HepG2 (cell line): Measurements from ENCODE around the gene MAPK8IP3. TPM values are rescaled to one million over a fixed set of nuclear protein-coding genes. Genes with fewer than 3 reads are reported as not detected.
A peak's percentile ranks its signal among the peaks of the same experiment; 100 is the strongest.

Experiments
- ATAC-seq: fragments of 200-7000 bp; cut with Tn5 transposase; 3 replicates; pipeline ENCODE4 v1.9.1; 2020; ENCODE audit warnings: mild to moderate bottlenecking, moderate library complexity
- BruUV-seq: library from RNA; stranded (reverse); fragments of 400-500 nt; replicated peaks from 2 replicates; lab custom pipeline; 2021; lab: Mats Ljungman, UMichigan
- CTCF ChIA-PET: fragments of 300-600 bp; formaldehyde crosslinking; extraction: SDS; loops from one replicate; lab custom pipeline; 2021; ENCODE audit warnings: low total read pairs, inconsistent platforms, low intra/inter-chr PET ratio; lab: Yijun Ruan, JAX
- POLR2A ChIA-PET: fragments of 350-600 bp; sonication (Branson Sonifier 250); formaldehyde crosslinking; loops from one replicate; lab custom pipeline; 2020; ENCODE audit warnings: antibody characterized with exemption, inconsistent platforms; lab: Yijun Ruan, JAX
- DNase-seq: peaks from one replicate; pipeline ENCODE4 v3.0.0-alpha.2; 2015; ENCODE audit warnings: low spot score
- FAIRE-seq: peaks from 3 replicates; lab custom pipeline; 2011; peaks lifted over from hg19 to GRCh38; lab: Jason Lieb, UNC
- H2AFZ ChIP-seq: one replicate; pipeline ENCODE4 v1.6.1; 2011; ENCODE audit warnings: low read length, inconsistent platforms
- H3K27ac ChIP-seq: fragments of 300-600 bp; 3 replicates; pipeline ENCODE4 v1.8.0; 2011; ENCODE audit warnings: mixed run types, mild to moderate bottlenecking, mixed read lengths, low read length, inconsistent platforms; ENCODE audit not compliant: insufficient read depth; ENCODE audit errors: extremely low read length
- H3K27me3 ChIP-seq, 2 experiments: fragments of 200-600 bp in 1 of 2; 2 replicates in 1 of 2; 3 replicates in 1 of 2; pipeline versions ENCODE4 v1.6.0 to v1.8.0; 2011; ENCODE audit warnings: low read length in 2 of 2, mild to moderate bottlenecking in 2 of 2, moderate library complexity in 2 of 2, inconsistent platforms in 1 of 2; ENCODE audit not compliant: insufficient read depth in 2 of 2, control insufficient read depth in 1 of 2
- H3K36me3 ChIP-seq, 2 experiments: fragments of 200-600 bp in 1 of 2; replicated peaks in 1 of 2; 2 replicates in 1 of 2; 3 replicates in 1 of 2; pipeline versions ENCODE4 v1.5.1 to v1.8.0; 2011; ENCODE audit warnings: low read length in 2 of 2, inconsistent platforms in 1 of 2; ENCODE audit not compliant: insufficient read depth in 2 of 2, control insufficient read depth in 1 of 2
- H3K4me1 ChIP-seq: 2 replicates; pipeline ENCODE4 v1.5.1; 2012; ENCODE audit warnings: low read length, inconsistent platforms; ENCODE audit not compliant: insufficient read depth
- H3K4me2 ChIP-seq: 2 replicates; pipeline ENCODE4 v1.6.0; 2011; ENCODE audit warnings: low read depth, low read length, inconsistent platforms
- H3K4me3 ChIP-seq, 3 experiments: fragments of 200-600 bp in 1 of 3; sonication (generic), shearing (Covaris generic) in 1 of 3; replicated peaks in 1 of 3; 2 replicates each; pipeline ENCODE4 v1.5.1; 2011 to 2016; ENCODE audit warnings: low read length in 3 of 3, inconsistent platforms in 2 of 3, low read depth in 2 of 3, mild to moderate bottlenecking in 2 of 3, control low read depth in 1 of 3, mixed read lengths in 1 of 3; ENCODE audit not compliant: insufficient read depth in 1 of 3
- H3K79me2 ChIP-seq: one replicate; pipeline ENCODE4 v1.6.1; 2011; ENCODE audit warnings: low read length, inconsistent platforms; ENCODE audit not compliant: insufficient read depth
- H3K9ac ChIP-seq: 2 replicates; pipeline ENCODE4 v1.6.0; 2011; ENCODE audit warnings: mild to moderate bottlenecking, low read depth, low read length, inconsistent platforms; ENCODE audit not compliant: insufficient read depth
- H3K9me3 ChIP-seq: 2 replicates; pipeline ENCODE4 v1.5.1; 2012; ENCODE audit warnings: mild to moderate bottlenecking, low read length
- H4K20me1 ChIP-seq: 2 replicates; pipeline ENCODE4 v1.6.0; 2011; ENCODE audit warnings: inconsistent platforms, mild to moderate bottlenecking, low read length, moderate library complexity; ENCODE audit not compliant: insufficient read depth
- ARNTL ChIP-seq: sonication (generic); formaldehyde crosslinking; IDR thresholded peaks from 2 replicates; pipeline ENCODE4 v1.4.0; 2020; ENCODE audit warnings: mild to moderate bottlenecking, missing genetic modification reagents
- GABPA ChIP-seq, 2 experiments: IDR thresholded peaks; 2 replicates each; pipeline ENCODE4 v1.6.1; 2011 to 2016; ENCODE audit warnings: low read depth in 2 of 2, low read length in 1 of 2, missing biosample characterization in 1 of 2, missing genetic modification characterization in 1 of 2
- ISL2 ChIP-seq: sonication (generic); formaldehyde crosslinking; IDR thresholded peaks from 2 replicates; pipeline ENCODE4 v1.5.0; 2020; ENCODE audit warnings: missing genetic modification reagents
- POGZ ChIP-seq: sonication (generic); formaldehyde crosslinking; IDR thresholded peaks from 2 replicates; pipeline ENCODE4 v1.4.0; 2020; ENCODE audit warnings: mild to moderate bottlenecking, missing genetic modification reagents
- ZBTB38 ChIP-seq: sonication (generic); formaldehyde crosslinking; IDR thresholded peaks from 2 replicates; pipeline ENCODE4 v1.5.1; 2020; ENCODE audit warnings: mild to moderate bottlenecking, missing genetic modification reagents
- ZKSCAN1 ChIP-seq: fragments of 150-350 bp; IDR thresholded peaks from 2 replicates; pipeline ENCODE4 v1.6.1; 2014; ENCODE audit warnings: low read length
- ZNF432 ChIP-seq: sonication (generic); formaldehyde crosslinking; IDR thresholded peaks from 2 replicates; pipeline ENCODE4 v1.5.0; 2020; ENCODE audit warnings: missing genetic modification reagents, mild to moderate bottlenecking, borderline replicate concordance
- ZNF44 ChIP-seq: sonication (generic); formaldehyde crosslinking; IDR thresholded peaks from 2 replicates; pipeline ENCODE4 v1.5.1; 2020; ENCODE audit warnings: mild to moderate bottlenecking, missing genetic modification reagents
- ZNF451 ChIP-seq: sonication (generic); formaldehyde crosslinking; IDR thresholded peaks from 2 replicates; pipeline ENCODE4 v1.5.0; 2020; ENCODE audit warnings: mild to moderate bottlenecking, missing genetic modification reagents
- ZNF670 ChIP-seq: sonication (generic); formaldehyde crosslinking; IDR thresholded peaks from 2 replicates; pipeline ENCODE4 v1.8.0; 2022; ENCODE audit warnings: mild to moderate bottlenecking, missing genetic modification reagents, borderline replicate concordance
- ZNF883 ChIP-seq: sonication (generic); formaldehyde crosslinking; IDR thresholded peaks from 2 replicates; pipeline ENCODE4 v1.5.1; 2020; ENCODE audit warnings: mild to moderate bottlenecking, missing genetic modification reagents; ENCODE audit errors: not compliant biosample characterization
- WGBS: methylation state at CpG from one replicate; pipeline ENCODE4 v1.1.6; 2017; ENCODE audit warnings: low lambda C conversion rate; 5-methylcytosine and 5-hydroxymethylcytosine counted together
- in situ Hi-C: cut with HindIII; loops from 2 replicates; pipeline ENCODE4 v1.10.0; 2017; ENCODE audit warnings: low pct_unique_long_range_greater_than_20kb; ENCODE audit not compliant: extremely low pct_ligation_motif_present
- intact Hi-C: fragments of 100-400 bp; cut with micrococcal nuclease; formaldehyde crosslinking; loops from one replicate; pipeline ENCODE4 v1.10.0; 2022; ENCODE audit not compliant: unreplicated experiment
- polyA plus RNA-seq, 8 experiments: library from polyadenylated mRNA; depleted of rRNA in 3 of 8; stranded (reverse) in 7 of 8; unstranded in 1 of 8; fragments of >200 nt; fragmentation: Illumina TruSeq in 4 of 8; extraction: Trizol in 4 of 8; gene quantifications; 2 replicates each; pipeline versions ENCODE4 v1.2.1 to v1.2.3, GENCODE V29; 2011 to 2016; ENCODE audit warnings: low read depth in 4 of 8, missing spikeins in 1 of 8, mixed read lengths in 1 of 8; ENCODE audit not compliant: insufficient read depth in 1 of 8
- total RNA-seq, 5 experiments: library from RNA; depleted of rRNA; stranded (reverse); fragments of >200 nt; fragmentation: Illumina TruSeq; extraction: Trizol; gene quantifications; 2 replicates each; pipeline ENCODE4 v1.2.3, GENCODE V29; 2016; ENCODE audit warnings: low read depth in 1 of 5
- TF ChIP-seq, protein P1 (sequence below): sonication (generic); formaldehyde crosslinking; IDR thresholded peaks from 2 replicates; pipeline ENCODE4 v1.5.0; 2020; ENCODE audit warnings: missing genetic modification reagents
- TF ChIP-seq, protein P2 (sequence below): sonication (generic); formaldehyde crosslinking; IDR thresholded peaks from 2 replicates; pipeline ENCODE4 v1.8.0; 2022; ENCODE audit warnings: mild to moderate bottlenecking, missing genetic modification reagents; ENCODE audit not compliant: insufficient replicate concordance
- TF ChIP-seq, protein P3 (sequence below): sonication (generic); formaldehyde crosslinking; IDR thresholded peaks from 2 replicates; pipeline ENCODE4 v1.8.1; 2022; ENCODE audit warnings: low read depth, mild to moderate bottlenecking, missing genetic modification reagents

MAPK8IP3 gene
- total and polyA plus RNA-seq, 2 of the 13 experiments (the other 11 are each of a cell fraction or from before 2014, with no cell fraction given) = 25.1 to 41.7 TPM

DNA sequence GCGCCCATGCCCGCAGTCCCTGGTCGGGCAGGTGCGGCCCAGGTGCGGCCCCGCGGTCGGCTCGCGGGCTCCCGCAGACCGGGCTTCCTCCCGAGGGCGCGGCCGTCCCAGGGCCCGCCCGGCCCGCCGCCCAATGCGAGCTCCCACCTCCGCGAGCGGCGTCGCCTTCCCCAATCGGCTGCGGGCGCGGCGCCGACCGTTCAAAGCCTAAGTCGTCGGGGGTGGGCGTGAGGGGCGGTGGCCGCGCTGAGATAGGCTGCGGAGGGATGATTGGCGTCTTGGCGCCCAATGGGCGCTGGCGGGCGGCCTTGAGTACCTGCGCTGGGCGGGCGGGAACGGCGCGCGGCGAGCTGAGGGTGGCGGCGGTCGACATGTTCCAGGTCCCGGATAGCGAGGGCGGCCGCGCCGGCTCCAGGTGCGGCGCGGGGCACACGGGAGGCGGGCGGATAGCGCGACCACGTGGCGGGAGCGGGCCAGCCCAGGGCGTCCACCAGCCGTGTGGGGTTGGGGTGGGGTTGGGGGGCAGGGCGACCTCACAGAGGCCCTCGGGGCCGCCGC is 28.0 kb upstream of the MAPK8IP3 start, which contains the start of gene JPT2 (continued):
- TF ChIP-seq ZBTB38 (0 out of 2 replicates have a peak, but pooled peaks have one; percentile 31), POGZ (CRISPR knock-in tag) (no peak)

DNA sequence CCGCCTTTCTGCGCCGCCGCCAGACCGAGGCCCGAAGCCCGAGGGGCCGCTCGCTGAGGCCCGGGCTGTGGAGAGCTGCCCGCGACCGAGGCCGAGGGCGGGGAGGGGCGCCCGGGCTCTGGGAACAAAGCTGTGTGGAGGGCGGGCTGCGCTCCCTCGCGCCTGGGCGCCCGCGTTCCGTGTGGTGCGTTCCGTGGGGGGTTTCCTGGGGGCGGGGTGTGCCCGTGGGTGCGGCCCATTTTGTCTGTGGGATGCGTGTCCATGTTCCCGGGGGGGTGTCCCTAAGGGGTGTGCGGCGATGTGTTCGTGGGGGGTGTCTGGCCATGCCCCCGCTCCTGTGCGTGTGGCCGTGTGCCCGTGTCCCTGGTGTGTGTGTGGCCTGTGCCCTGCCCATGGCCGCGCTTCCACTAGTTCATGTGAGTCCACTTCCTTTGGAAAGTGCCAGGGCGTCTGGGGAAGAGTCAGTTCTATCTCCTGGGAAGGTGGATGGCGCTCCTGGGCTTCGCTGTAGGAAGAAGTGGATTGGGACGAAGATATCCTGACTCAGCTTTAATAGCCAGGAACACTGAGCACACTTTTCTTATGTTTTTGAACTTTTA is 27.4 kb upstream of the MAPK8IP3 start:
- Histone ChIP-seq H3K27ac (peak overlapping the region; percentile 77), H4K20me1 (0 out of 2 replicates have a peak, but pooled peaks cover 5% of the 10 kb centered on the region), H3K4me1 (peaks cover 36% of the 10 kb centered on the region), H3K79me2 (peaks cover 47% of the 10 kb centered on the region), H3K4me3 (peak overlapping the region; percentile 79 to 96 (median 95)), H3K4me2 (peak overlapping the region; percentile 93), H3K36me3 (peaks cover 5 to 31% of the 10 kb centered on the region in 2 experiments; a peak in 4 of 5 replicates), H2AFZ (no peak overlapping the region), H3K9ac (peak overlapping the region; percentile 93), H3K27me3 (no peaks in the 10 kb centered on the region; a peak in 1 of 5 replicates), H3K9me3 (no peaks in the 10 kb centered on the region)
- peak; percentile 12 for DNase-seq
- CTCF ChIA-PET = no interaction called here
- no TSS peak for BruUV-seq
- ATAC-seq = peak; percentile 34
- 0% methylated on average over 7 of the region's 45 CpGs for WGBS
- intact Hi-C loops = no loop called here
- in situ Hi-C loops = no loop called here
- POLR2A ChIA-PET = interaction anchor here (0.5 to 2.3 kb wide), 10 partner anchors 10 to 1933 kb away, joined by 3 to 37 read pairs (median 4); partner anchors contain the start of genes CRAMP1, EME2, IFT140 and MAPK8IP3
- FAIRE-seq = peak; percentile 4
- TF ChIP-seq ZNF451 (CRISPR knock-in tag) = no peak
- TF ChIP-seq ARNTL (CRISPR knock-in tag) = peak; percentile 21; the same call in 1 of the 2 replicates
- TF ChIP-seq, protein P1, sequence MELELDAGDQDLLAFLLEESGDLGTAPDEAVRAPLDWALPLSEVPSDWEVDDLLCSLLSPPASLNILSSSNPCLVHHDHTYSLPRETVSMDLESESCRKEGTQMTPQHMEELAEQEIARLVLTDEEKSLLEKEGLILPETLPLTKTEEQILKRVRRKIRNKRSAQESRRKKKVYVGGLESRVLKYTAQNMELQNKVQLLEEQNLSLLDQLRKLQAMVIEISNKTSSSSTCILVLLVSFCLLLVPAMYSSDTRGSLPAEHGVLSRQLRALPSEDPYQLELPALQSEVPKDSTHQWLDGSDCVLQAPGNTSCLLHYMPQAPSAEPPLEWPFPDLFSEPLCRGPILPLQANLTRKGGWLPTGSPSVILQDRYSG (CRISPR knock-in tag) = no peak
- TF ChIP-seq ISL2 (CRISPR knock-in tag) = no peak
- TF ChIP-seq, protein P2, sequence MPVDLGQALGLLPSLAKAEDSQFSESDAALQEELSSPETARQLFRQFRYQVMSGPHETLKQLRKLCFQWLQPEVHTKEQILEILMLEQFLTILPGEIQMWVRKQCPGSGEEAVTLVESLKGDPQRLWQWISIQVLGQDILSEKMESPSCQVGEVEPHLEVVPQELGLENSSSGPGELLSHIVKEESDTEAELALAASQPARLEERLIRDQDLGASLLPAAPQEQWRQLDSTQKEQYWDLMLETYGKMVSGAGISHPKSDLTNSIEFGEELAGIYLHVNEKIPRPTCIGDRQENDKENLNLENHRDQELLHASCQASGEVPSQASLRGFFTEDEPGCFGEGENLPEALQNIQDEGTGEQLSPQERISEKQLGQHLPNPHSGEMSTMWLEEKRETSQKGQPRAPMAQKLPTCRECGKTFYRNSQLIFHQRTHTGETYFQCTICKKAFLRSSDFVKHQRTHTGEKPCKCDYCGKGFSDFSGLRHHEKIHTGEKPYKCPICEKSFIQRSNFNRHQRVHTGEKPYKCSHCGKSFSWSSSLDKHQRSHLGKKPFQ (CRISPR knock-in tag) = peak; percentile 20
- TF ChIP-seq ZNF883 (CRISPR knock-in tag) = no peak
- TF ChIP-seq ZNF44 (CRISPR knock-in tag) = no peak
- peak; percentile 17; the same call in 1 of the 2 replicates for TF ChIP-seq GABPA (IDR thresholded peaks at IDR 0.05; ENCODE audit: low read depth, low read length)
- 0 out of 2 replicates have a peak, but pooled peaks have one; percentile 13 for TF ChIP-seq GABPA (CRISPR knock-in tag; IDR thresholded peaks at IDR 0.05; ENCODE audit: low read depth)
- TF ChIP-seq, protein P3, sequence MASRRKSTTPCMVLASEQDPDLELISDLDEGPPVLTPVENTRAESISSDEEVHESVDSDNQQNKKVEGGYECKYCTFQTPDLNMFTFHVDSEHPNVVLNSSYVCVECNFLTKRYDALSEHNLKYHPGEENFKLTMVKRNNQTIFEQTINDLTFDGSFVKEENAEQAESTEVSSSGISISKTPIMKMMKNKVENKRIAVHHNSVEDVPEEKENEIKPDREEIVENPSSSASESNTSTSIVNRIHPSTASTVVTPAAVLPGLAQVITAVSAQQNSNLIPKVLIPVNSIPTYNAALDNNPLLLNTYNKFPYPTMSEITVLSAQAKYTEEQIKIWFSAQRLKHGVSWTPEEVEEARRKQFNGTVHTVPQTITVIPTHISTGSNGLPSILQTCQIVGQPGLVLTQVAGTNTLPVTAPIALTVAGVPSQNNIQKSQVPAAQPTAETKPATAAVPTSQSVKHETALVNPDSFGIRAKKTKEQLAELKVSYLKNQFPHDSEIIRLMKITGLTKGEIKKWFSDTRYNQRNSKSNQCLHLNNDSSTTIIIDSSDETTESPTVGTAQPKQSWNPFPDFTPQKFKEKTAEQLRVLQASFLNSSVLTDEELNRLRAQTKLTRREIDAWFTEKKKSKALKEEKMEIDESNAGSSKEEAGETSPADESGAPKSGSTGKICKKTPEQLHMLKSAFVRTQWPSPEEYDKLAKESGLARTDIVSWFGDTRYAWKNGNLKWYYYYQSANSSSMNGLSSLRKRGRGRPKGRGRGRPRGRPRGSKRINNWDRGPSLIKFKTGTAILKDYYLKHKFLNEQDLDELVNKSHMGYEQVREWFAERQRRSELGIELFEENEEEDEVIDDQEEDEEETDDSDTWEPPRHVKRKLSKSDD (CRISPR knock-in tag) = no peak
- no peak for TF ChIP-seq ZNF670 (CRISPR knock-in tag)
- no peak for TF ChIP-seq ZKSCAN1
- TF ChIP-seq ZNF432 (CRISPR knock-in tag) = no peak
